Measurements from ENCODE around the gene SYT11.
"Not testable (repeated sequence)": the region's sequence is repeated elsewhere in the genome, so short reads cannot be mapped to it uniquely, and the experiment has no call there.

- TF ChIP-seq POLR2A, CTCF (IDR thresholded peaks at IDR 0.05): not testable (repeated sequence)
Measured at GRCh38 chr1:155834927-155835399, 24.4 kb upstream of the SYT11 start.
